GM20000 (cell line): ENCODE data around the gene MAPK8IP1.

Experiments
- DNase-seq: peaks from one replicate; pipeline ENCODE4 v3.0.0; 2012; ENCODE audit warnings: low spot score
- CTCF ChIP-seq: IDR thresholded peaks from 2 replicates; pipeline ENCODE4 v1.5.1; 2012; ENCODE audit warnings: mild to moderate bottlenecking, control low read depth; ENCODE audit errors: extremely low read depth, missing control alignments

Gene MAPK8IP1

DNA sequence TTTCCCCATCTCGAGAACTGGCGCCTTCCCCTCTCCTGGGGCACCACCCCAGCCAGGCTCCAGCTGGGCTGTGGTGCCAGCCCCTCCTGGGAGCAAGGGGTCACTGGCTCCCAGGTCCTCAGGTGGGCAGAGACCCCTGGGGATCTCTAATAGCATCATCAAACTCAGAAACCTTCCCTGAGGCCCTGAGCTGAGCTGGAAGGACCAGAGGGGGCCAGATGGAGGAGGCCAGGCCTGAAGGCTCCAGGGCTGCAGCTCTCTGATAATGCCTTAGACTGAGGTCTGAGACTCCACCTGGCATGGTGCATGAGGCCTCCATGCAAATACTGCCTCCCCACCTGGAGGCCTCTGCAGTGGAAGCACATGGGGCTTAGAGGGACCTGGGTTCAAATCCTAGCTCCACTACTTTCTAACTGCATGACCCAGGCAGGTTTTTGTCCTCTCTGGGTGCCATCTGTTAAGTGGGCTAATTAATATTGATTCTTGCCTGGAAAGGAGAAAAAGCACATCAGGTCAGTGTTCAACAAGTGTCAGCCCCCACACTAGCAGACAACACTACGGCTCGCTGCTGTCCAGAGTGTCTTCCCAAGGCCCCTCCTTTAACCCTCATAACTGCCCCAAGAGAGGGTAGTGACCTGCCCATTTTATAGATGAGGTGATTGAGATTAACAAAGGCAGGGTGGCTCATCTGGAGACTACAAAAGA is 1.5 kb downstream of the MAPK8IP1 start:
- no peak for DNase-seq
- no peak for TF ChIP-seq CTCF

DNA sequence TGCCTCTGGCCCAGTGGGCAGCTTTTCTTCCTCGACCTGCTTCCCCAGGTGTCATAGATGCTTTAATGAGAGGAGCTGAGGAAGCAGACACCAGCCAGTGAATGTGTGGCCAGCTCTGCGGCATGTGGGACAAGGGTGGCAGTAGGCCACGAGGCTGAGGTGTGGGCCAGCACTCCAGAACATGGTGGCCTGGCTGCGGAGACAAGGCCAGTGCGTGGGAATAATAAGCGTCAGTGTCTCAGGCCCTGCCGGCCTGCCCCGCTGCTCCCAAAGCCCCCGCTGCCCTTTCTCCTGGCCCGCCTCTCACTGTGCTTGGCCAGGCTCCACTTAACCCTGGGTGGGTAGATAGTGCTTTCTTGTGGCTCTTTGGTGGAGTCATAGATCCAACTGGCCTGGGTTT is 2.1 kb downstream of the MAPK8IP1 start:
- DNase-seq, result no peak
- no peak for TF ChIP-seq CTCF

GRCh38 chr11:45889555-45889954 is 4.1 kb downstream of the MAPK8IP1 start:
- no peak for TF ChIP-seq CTCF
- DNase-seq, result no peak

DNA sequence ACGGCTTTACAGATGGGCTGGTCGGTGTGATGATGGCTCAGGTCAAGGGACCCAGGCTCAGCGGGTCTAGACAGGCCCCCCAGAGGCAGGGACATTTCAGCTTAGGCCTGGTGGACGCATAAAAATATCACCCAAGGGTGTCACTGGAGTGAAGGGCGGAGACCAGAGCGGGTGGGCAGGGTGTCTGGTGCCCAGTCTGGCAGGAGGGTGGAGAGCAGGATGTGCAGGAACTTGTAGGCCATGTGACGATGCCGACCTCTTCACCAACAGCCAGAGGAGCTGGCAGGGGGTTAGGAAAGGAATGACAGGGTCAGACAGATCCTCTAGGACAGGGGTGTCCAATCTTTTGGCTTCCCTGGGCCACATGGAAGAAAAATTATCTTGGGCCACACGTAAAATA is 4.5 kb downstream of the MAPK8IP1 start:
- TF ChIP-seq CTCF, result no peak

GRCh38 chr11:45890886-45891550 is 5.6 kb downstream of the MAPK8IP1 start:
- DNase-seq, result no peak
- no peak for TF ChIP-seq CTCF

More for the DNA sequence above, 4.5 kb downstream of the MAPK8IP1 start:
- no peak for DNase-seq

DNA sequence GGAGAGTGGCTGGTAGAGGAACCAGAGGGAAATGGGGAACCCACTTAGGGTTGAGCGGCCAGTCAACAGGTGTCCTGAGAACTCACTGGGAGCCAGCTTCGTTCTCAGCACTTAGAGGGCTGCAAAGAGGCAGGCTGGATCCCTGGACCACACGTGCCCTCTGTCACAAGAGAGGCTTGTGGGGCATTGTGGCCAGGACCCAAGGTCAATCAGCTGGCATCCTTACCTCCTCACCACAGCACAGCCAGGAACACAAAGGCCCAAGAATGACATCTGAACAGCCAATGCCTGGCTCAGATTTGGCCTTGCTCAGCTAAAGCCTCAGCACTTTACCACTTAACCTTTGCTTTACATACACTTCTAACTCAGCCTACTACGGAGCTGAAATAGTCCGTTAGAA is 7.4 kb downstream of the MAPK8IP1 start:
- DNase-seq, result no peak
- TF ChIP-seq CTCF, result no peak

DNA sequence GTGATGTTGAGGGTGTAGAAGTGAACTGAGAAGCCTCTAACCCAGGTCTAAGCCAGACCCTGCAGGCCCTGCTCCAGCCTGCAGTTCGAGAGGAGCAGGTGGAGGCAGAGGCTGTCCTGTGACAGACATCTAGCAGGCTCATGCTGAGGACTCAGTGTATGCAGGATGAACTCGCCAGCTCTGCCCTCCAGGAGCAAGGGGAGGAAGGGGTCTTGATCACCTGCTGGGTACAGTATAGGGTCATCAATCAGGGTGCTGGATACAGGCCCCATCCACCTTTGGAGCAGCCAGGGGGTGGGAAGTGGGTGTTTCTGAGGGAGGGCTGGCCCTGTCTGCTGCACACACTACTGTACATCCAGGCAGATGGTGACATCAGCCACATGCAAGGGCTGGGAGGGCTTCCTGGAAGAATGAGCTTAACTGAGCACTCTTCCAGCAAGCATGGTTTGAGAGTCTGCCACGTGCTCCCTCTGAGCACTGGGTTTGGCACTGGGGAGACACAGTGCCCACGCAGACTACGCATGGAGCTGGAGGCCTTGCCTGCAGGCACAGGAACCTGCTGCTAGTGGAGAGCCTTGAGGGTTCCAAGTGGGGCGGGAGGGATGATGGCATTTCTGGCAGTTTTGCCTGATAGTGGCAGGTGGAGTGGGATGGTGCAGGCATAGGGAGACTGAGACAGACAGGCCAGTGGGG is 9.2 kb downstream of the MAPK8IP1 start:
- no peak for DNase-seq
- TF ChIP-seq CTCF, result no peak
